HepG2 (cell line): Measurements from ENCODE around the gene MRPL28. TPM values are rescaled to one million over a fixed set of nuclear protein-coding genes. Genes with fewer than 3 reads are reported as not detected.

Experiments
- AGO2 ChIP-seq: fragments of 200-400 bp; formaldehyde crosslinking; optimal IDR thresholded peaks from 2 replicates; pipeline ENCODE3; 2017; ENCODE audit warnings: mild to moderate bottlenecking, low read depth, low read length, moderate library complexity
- EEA1 ChIP-seq: sonication (generic); formaldehyde crosslinking; IDR thresholded peaks from 2 replicates; pipeline ENCODE4 v1.5.1; 2020; ENCODE audit warnings: mild to moderate bottlenecking, missing genetic modification reagents, borderline replicate concordance
- HNRNPL ChIP-seq: fragments of 200-400 bp; formaldehyde crosslinking; IDR thresholded peaks from 2 replicates; pipeline ENCODE4 v1.6.1; 2017; ENCODE audit warnings: mild to moderate bottlenecking, low read depth, low read length
- MAFF ChIP-seq: IDR thresholded peaks from 2 replicates; pipeline ENCODE4 v1.6.1; 2011; ENCODE audit warnings: low read depth, low read length, improper control_type of control experiment
- MBD4 ChIP-seq: IDR thresholded peaks from 2 replicates; pipeline ENCODE4 v1.6.1; 2012; ENCODE audit warnings: low read length, inconsistent platforms, borderline replicate concordance
- MXI1 ChIP-seq: IDR thresholded peaks from 3 replicates; pipeline ENCODE4 v1.6.1; 2012; ENCODE audit warnings: low read depth, low read length, inconsistent platforms, borderline replicate concordance
- NFE2 ChIP-seq: sonication (generic); formaldehyde crosslinking; IDR thresholded peaks from 2 replicates; pipeline ENCODE4 v1.4.0; 2020; ENCODE audit warnings: missing genetic modification reagents
- POLR2AphosphoS2 ChIP-seq: IDR thresholded peaks from 2 replicates; pipeline ENCODE4 v1.6.1; 2011; ENCODE audit warnings: low read depth, low read length, improper control_type of control experiment
- SRSF9 ChIP-seq: fragments of 200-400 bp; formaldehyde crosslinking; IDR thresholded peaks from 2 replicates; pipeline ENCODE4 v1.6.1; 2018; ENCODE audit warnings: borderline replicate concordance, mild to moderate bottlenecking, low read depth, low read length; ENCODE audit not compliant: insufficient read depth, poor library complexity, severe bottlenecking
- THAP11 ChIP-seq: IDR thresholded peaks from 2 replicates; pipeline ENCODE4 v1.6.1; 2016; ENCODE audit warnings: missing biosample characterization, missing genetic modification reagents
- TRAFD1 ChIP-seq: sonication (generic); formaldehyde crosslinking; IDR thresholded peaks from 2 replicates; pipeline ENCODE4 v1.5.1; 2020; ENCODE audit warnings: missing genetic modification reagents, mild to moderate bottlenecking, borderline replicate concordance
- ZNF318 ChIP-seq: sonication (generic); formaldehyde crosslinking; IDR thresholded peaks from 2 replicates; pipeline ENCODE4 v1.4.0; 2020; ENCODE audit warnings: mild to moderate bottlenecking, missing genetic modification reagents
- ZNF350 ChIP-seq: sonication (generic); formaldehyde crosslinking; IDR thresholded peaks from 2 replicates; pipeline ENCODE4 v1.4.0; 2020; ENCODE audit warnings: mild to moderate bottlenecking, low read depth, missing genetic modification reagents, borderline replicate concordance
- ZNF674 ChIP-seq: sonication (generic); formaldehyde crosslinking; IDR thresholded peaks from 2 replicates; pipeline ENCODE4 v1.5.0; 2020; ENCODE audit warnings: low read depth, mild to moderate bottlenecking, missing genetic modification reagents
- ZNF710 ChIP-seq: sonication (generic); formaldehyde crosslinking; IDR thresholded peaks from 2 replicates; pipeline ENCODE4 v1.5.0; 2020; ENCODE audit warnings: mild to moderate bottlenecking, missing genetic modification reagents, borderline replicate concordance
- polyA plus RNA-seq, 8 experiments: library from polyadenylated mRNA; depleted of rRNA in 3 of 8; stranded (reverse) in 7 of 8; unstranded in 1 of 8; fragments of >200 nt; fragmentation: Illumina TruSeq in 4 of 8; extraction: Trizol in 4 of 8; gene quantifications; 2 replicates each; pipeline versions ENCODE4 v1.2.1 to v1.2.3, GENCODE V29; 2011 to 2016; ENCODE audit warnings: low read depth in 4 of 8, missing spikeins in 1 of 8, mixed read lengths in 1 of 8; ENCODE audit not compliant: insufficient read depth in 1 of 8
- total RNA-seq, 5 experiments: library from RNA; depleted of rRNA; stranded (reverse); fragments of >200 nt; fragmentation: Illumina TruSeq; extraction: Trizol; gene quantifications; 2 replicates each; pipeline ENCODE4 v1.2.3, GENCODE V29; 2016; ENCODE audit warnings: low read depth in 1 of 5

MRPL28 gene
- total and polyA plus RNA-seq, 2 of the 13 experiments (the other 11 are each of a cell fraction or from before 2014, with no cell fraction given), result 114 to 135 TPM

- TF ChIP-seq ZNF318 (CRISPR knock-in tag) (0 out of 2 replicates have a peak, but pooled peaks have one; percentile 32), HNRNPL (peak; percentile 98), THAP11 (peak; percentile 82), POLR2AphosphoS2 (no peak), ZNF710 (CRISPR knock-in tag) (no peak), NFE2 (CRISPR knock-in tag) (no peak), TRAFD1 (CRISPR knock-in tag) (no peak), ZNF674 (CRISPR knock-in tag) (no peak), MAFF (no peak), AGO2 (peak; percentile 95), MXI1 (peak; percentile 89; the same call in 2 of the 3 replicates), SRSF9 (no peak), EEA1 (CRISPR knock-in tag) (no peak), MBD4 (no peak), ZNF350 (CRISPR knock-in tag) (peak; percentile 88)
Observed at GRCh38 chr16:405548-406506, 35.5 kb upstream of the MRPL28 start (continued).
